Erythroblast (primary cell): ENCODE measurements around the gene XXYLT1.

Source experiments
- GATA1 ChIP-seq: IDR thresholded peaks from 2 replicates; pipeline ENCODE4 v1.6.1; 2011; ENCODE audit warnings: low read depth, mild to moderate bottlenecking, control low read depth, low read length, moderate library complexity
- POLR2A ChIP-seq: IDR thresholded peaks from 2 replicates; pipeline ENCODE4 v1.6.1; 2011; ENCODE audit warnings: mild to moderate bottlenecking, low read length

- no peak for TF ChIP-seq POLR2A
- no peak for TF ChIP-seq GATA1
Observed at GRCh38 chr3:195140410-195140809, 130.5 kb downstream of the XXYLT1 start.
